Stimulated activated CD4-positive, alpha-beta T cell treated with anti-CD3 and anti-CD28 coated beads, Interleukin-12 subunit alpha, Interleukin-12 subunit beta, amount 100 ng/mL, for 24 hours (primary cell): Measurements from ENCODE around the gene AFF1.
A peak's percentile ranks its signal among the peaks of the same experiment; 100 is the strongest.

Source experiments
- DNase-seq, 2 experiments: peaks; one replicate each; pipeline ENCODE4 v3.0.0-alpha.2; 2020; ENCODE audit warnings: low read depth in 2 of 2

Gene AFF1

DNA sequence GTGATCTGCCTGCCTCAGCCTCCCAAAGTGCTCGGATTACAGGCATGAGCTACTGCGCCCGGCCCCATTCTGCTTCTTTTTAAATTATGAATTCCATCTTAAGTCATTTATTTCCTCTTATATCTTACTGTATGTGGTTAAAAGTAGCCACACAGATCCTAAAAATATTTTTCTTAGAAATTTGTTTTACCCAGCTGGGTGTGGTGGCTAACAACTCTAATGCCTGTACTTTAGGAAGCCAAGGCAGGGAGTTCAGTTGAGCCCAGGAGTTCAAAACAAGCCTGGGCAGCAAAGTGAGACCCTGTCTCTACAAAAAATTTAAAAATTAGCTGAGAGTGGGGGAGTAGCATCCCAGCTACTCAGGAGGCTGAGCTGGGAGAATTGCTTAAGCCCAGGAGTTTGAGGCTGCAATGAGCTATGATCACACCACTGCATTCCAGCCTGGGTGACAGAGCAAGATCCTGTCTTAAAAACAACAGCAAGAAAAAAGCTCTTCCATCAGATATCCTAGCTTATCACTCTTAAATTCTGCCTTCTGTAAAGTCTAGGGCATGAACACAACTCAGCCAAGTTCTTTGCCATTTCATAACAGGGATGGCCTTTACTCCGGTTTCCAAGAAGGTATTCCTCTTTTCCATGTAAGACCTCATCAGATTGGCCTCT is 15.1 kb upstream of the AFF1 start:
- no peak for DNase-seq

DNA sequence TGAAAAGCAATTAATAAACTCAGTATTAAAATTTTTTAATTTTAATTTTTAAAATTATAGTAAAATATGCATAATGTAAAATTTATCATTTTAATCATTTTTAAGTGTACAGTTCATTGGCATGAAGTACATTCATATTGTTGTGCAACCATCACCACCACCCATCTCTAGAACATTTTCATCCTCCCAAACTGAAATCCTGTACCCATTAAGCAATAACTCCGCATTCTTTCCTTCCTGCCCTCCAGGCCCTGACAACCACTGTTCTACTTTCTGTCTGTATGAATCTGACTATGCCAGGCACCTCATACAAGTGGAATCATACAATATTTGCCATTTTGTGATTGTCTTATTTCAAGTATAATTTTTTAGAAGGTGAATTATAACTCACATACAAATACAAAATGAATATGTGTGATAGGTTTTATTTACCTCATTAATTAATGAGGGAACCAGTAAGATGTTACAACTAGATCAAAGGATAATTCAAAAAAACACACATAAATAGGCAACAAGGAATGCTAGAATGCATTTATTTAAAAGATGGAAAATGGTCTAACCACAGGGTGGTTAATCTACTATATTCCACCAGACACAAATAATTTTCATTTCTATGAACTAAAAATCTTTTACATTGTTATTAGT is 13.1 kb upstream of the AFF1 start:
- no peak for DNase-seq

DNA sequence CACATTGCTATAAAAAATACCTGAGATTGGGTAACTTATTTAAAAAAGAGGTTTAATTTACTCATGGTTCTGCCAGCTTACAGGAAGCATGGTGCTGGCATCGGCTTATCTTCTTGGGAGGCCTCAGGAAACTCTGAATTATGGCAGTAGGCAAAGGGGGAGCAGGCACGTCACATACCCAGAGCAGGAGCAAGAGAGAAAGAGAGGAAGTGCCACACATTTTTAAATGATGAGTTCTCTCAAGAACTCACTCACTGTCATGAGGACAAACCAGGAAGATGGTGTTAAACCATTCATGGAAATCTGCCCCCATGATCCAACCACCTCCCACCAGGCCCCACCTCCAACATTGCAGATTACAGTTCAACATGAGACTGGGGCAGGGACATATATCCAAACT is 10.0 kb upstream of the AFF1 start:
- DNase-seq, result no peak

DNA sequence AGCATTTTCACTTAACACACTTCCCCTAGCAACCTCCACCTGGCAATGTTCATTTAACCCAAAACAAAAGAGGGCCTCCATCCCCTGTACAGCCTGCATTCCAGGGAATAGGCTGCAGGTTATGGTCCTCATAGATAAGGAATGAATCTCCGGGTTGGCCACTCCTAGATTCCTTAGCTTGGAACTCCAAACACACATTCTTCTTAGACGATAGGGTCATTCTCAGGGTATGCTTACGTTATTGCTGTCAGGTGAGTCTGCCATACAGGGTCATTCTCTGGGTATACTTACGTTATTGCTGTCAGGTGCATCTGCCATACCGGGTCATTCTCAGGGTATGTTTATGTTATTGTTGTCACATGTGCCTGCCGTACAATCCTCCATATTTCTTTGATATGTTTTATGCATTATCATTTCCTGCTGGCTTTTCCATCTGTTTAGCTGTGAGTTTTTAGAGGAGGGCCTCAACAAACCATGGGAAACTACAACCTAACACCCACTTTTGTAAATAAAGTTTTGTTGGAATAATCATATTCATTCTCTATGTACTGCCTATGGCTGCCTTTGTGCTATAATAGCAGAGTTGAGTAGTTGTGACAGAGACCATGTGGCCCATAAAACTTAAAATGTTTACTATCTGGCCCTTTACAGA is 8.2 kb upstream of the AFF1 start:
- DNase-seq, result no peak

DNA sequence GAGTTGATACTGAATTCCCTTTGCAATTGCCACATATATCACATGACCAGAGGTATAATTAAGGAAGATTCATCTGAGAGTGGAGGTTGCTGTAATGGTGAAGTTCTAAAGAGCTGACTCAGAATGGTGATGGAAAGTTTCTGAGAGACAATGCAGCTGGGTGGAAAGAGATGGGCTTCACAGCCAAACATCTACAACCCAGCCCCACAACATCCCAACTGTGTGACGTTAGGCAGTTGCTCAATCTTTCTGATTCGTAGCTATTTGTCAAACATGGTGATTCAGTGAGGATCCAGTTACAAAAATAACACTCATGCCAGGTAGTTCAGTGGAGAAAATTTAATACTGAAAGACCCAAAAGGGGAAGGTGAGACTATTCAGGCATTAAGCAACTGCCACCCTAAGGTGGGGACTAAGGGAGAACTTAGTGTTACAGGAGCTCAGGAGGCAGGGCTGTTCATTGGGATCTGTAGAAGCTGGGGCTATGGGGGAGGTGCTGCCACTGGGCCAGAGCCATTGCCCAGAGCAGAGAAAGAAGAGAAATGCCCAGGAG is 6.9 kb upstream of the AFF1 start:
- DNase-seq, result no peak

DNA sequence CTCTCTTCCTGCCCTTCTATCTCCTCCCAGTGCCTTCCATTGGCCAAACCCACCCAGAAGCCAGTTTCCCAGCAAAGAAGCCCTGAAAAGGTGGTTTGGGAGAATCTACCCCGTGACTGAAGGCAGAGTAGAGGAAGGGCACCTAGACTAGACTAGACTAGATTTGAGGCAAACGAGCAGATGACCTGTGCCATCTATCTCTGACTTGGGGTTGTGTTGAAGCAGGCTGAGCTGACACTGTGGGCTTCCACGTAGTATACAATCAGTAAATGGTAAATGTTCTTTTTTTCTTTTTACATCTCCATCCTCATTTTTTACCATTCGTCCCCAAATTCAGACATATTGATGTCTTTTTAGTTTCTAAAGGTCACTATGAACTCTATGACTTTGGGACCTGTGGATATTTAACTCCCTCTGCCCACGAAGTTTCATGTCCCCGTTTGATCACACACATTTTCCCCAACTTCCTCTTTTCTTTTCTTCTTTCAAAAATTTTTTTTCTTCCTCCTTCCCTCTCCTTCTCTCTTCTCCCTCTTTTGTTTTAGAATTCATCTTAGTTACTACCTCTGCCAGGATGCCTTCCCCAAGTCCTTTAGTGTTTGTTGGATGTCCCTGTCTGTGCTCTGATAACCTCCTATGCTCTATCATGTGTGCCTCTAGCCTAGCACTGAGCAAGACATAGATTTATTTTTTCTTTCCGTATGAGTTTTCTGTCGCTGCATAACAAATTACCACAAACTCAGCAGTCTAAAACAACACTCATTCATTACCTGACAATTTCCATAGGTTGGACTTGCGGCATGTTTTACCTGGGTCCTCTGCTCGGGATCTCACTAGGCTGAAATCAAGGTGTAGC is 6.2 kb upstream of the AFF1 start:
- no peak for DNase-seq

DNA sequence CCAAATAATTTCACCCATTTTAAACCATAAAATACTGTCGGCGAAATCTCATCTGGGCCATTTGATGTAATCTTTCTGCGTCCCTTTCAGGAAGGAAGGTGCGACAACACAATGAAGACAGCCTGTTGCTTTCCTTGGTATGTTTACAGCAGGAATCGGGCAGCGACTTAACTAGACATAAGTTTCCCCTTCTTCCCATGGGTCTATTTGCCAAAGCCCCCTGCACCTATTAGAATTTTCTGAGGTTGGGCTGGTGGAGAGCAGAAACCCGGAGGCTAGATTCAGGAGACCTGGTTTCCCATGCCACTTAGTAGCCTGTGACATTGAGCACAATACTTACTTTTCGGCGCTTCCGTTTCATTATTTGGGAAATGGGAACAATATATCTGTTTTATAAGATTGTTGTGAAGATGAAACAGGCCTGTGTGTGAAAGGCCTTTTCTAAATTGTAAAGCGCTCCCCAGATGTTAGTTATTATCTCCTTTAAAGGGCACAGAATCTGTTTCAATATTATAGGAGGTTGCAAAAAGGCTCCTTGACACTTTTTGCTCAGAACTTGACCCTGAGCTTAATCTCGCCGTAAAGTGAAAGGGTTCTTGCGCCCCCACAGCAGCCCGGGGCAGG is 552 bp upstream of the AFF1 start:
- DNase-seq, result no peak

DNA sequence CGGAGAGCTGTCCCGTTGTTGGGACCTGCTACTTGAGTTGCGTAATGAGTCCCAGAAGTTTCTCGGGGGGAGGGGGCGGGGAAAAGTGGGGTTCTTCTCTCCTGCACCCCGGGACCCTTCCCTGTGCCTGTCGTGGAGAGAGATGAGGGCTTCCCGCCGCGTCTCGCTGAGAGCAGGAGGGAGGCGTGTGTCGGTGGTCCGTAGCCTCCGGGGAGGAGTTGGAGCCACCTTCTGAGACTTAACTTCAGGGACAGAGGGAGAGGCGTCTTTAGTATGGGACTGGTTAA is 698 bp downstream of the AFF1 start:
- peak in 1 of 2 experiments; percentile 36 for DNase-seq

DNA sequence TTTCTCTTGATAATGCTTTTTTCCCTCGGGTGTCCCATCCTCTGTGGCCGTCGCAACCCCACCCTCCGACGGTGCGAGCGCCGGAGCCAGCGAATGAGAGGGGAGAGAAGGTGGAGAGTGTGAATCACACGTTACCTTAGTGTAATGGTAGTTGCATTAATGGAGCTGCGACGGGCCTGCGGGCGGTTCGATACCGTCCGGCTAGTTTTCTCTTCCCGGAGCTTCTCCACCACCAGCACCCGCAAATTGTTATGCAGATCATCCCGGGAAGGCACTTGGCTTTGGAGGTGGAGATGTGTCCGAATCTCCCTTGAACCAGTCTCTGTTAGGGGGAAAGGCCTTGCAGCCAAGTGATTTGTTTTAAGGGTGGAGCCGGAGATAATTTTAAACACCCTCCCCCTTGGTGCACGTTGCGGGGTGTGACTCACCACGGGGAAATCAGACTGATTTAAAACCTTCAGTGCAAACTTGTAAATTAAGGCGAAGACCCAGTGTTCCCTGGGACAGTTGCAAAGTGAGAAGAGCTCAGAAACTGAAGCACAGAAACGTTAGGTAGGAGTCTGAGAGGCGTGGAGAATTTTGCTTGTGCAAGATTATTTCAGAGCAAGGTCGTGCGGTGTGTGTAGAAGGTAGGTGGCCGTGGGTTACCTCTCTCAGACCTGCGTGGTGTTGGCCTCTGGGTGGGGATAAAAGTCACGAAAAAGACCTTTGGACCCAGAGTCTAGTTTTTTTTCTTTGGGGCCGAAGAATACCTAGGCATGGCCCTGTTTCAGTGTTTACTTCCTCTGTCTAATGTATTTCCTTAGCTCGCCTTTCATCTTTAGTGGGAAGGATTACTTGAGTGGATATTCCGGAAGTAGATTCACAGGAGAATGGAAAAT is 1.3 kb downstream of the AFF1 start:
- DNase-seq, result peak; percentile 57 to 62

DNA sequence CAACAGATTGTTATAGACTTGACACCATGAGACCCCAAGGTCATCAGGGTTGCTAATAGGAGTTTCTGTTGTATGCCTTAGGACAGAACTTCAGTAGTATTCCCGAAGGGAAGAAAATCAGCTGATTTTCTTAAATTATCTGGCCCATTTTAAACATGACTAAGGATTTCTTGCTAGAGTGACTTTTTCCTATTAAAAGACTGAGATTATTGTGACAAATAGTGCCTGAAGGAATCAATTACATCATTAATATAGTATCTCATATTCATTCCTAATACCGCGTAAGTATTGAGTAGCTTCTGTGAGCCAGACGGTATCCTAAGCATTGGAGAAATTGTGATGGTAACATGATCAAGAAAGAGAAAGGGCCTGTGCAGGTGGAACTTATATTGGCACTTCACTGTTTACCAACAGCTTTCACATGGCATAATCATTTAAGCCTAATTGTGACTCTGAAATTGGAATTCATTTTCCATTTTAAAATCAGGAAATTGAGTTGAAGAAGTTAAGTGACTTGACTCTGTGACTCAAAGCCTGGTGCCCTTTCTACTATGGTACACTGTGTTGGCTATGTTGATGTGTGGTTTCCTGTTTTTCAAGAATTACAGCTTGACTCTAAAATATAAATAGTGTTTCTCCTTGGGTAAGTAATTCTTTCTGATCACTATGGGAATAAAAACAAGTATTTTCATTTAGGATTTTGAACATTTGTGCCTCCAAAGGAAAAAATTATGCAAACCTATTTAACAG is 4.1 kb downstream of the AFF1 start:
- no peak for DNase-seq

DNA sequence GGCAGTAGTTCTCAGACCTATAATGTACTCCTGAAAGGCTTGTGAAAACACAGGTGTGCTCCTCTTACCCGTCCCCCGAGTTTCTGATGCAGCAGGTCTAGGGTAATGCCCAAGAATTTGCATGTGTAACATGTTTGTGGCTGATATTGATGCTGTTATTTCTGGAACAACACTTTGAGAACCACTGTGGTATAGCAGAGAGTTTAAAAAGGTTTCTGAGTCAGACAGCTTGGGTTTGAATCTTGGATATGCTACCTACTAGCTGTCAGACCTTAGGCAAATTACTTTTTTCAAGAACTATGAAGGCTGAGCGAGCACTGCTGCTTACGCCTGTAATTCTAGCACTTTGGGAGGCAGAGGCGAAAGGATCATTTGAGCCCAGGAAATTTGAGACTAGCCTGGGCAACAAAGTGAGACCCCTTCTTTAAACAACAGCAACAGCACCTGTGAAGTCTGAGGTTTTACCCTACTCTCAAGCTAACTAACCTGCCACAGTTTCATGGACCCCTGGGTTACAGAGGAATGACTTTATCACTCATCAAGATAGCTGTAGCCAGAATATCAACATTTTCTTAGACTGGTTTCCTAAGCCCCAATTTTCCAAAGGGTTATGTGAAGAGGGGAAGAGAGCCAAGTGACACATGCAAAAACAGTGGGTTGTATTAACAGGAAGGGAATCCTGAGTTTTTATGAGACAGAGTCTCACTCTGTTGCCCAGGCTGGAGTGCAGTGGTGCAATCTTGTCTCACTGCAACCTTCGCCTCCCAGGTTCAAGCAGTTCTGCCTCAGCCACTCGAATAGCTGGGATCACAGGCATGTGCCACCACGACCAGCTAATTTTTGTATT is 5.1 kb downstream of the AFF1 start:
- no peak for DNase-seq

DNA sequence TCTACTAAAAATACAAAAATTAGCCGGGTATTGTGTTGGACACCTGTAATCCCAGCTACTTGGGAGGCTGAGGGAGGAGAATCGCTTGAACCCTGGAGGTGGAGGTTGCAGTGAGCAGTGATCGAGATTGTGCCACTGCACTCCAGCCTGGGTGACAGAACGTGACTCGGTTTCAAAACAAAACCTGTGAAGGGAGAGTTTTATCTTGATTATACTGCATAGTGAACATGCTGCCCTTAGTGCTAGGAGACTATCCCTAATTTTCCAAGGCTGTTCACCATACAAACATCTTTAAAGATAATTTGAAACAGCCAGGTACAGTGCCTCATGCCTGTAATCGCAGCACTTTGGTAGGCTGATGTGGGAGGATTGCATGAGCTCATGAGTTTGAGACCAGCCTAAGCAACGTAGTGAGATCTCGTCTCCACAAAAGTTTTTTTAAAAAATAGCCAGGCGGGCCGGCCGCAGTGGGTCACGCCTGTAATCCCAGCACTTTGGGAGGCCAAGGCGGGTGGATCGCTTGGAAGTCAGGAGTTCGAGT is 6.2 kb downstream of the AFF1 start:
- no peak for DNase-seq

DNA sequence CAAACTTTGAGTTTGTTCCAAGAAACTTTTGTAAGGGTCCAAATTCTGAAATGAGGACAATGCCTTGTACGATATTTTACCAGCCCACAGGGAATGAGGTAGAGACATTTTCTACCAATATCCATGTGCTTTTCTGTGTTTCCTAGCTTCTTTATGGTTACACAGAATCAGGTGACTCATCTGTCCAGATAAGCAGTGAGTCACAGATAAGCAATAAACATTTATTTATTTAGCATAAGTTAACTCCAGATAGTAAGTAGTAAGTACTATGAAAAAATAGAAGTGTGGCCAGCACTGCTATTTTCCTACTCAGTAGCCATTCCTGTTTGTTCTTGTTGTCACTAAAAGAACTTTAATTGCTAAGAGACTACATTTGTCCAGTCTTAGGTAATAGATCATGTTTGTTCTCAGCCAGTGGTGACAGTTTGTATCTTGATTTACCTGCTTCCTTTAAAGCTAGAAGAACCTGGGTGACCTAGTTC is 7.4 kb downstream of the AFF1 start:
- no peak for DNase-seq

DNA sequence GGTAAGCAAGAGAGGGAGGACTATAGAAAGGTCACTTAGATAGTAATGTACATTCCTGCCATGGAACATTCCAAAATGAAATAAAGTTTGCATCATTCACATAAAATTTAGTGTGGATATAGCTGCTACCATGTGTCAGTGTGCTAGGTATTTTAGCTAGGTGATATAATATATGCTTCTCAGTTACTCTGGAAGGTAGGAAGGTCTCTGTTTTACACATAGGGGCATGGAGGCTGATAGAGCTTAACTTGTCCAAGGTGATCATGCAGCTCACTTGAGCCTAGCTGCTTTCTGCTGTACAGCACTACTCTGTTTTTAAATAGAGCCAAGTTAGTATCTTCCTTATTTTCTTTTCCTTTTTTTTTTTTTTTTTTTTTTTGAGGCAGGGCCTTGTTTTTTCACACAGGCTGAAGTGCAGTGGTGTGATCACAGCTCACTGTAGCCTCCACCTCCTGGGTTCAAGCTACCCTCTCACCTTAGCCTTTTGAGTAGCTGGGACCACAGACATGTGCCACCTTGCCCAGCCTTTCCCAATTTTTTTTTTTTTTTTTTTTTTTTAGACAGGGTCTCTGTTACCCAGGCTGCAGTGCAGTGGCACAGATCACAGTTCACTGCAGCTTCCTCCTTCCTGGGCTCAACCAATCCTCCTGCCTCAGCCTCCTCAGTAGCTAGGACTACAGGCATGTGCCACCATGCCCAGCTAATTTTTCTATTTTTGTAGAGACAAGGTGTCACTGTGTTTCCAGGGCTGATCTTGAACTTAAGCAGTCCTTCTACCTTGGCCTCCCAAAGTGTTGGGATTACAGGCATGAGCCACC is 10.4 kb downstream of the AFF1 start:
- no peak for DNase-seq

DNA sequence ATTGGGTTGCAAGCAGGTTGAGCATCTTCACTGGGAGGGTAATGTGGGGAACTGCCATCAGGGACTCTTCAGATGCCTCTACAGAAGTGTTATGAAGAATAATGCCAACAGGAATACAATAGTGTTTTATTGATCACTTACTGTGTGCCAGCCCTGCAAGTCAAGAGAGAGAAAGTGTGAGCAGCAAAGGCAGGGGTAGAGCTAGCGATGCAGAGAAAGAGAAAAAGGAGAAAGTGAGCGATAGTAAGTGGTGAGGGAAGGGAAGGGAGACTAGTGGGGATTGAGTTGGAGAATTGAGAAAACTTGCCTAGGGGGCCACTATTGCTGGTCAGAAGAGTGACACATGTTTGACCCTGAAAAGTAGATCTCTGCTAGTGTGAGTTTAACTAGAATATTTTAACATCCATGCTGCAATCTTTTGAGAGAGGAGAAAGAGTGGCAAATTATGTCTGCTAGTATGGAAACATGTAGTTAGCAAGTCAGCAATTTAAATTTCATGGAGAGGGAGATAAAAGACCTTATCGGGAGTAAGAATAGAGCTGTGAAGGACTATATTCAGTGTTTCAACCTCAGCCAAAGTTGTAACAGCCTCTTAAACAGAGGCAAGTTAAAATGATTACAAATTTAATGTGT is 12.2 kb downstream of the AFF1 start:
- DNase-seq, result no peak

DNA sequence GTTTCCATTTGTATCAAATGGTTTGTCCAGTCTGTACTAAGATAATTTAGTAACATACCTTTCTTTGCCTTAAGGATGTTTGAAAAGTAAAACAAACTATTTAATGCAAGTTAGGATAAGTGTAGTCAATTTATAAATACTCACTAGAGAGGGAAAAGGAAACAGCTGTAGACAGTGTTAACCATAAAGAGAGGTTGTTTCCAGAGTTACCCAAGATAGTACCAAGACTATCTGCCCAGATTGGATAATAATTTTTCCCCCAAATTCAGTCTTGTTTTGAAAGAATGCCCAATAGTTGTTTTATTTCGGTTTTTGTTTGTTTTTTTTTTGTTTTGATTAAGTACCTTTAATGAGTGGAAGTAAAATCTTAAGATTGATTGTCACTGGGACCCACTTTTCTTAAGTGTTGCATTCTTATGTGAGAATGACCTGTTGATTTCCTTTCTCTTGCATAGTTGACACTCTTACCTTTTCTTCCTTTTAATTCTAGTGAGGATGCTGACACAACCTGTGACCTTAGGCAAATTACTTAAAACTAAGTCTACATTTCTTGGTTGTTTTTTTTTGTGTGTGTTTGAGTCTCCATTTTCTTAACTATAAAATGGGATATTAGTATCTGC is 12.8 kb downstream of the AFF1 start:
- DNase-seq, result no peak

DNA sequence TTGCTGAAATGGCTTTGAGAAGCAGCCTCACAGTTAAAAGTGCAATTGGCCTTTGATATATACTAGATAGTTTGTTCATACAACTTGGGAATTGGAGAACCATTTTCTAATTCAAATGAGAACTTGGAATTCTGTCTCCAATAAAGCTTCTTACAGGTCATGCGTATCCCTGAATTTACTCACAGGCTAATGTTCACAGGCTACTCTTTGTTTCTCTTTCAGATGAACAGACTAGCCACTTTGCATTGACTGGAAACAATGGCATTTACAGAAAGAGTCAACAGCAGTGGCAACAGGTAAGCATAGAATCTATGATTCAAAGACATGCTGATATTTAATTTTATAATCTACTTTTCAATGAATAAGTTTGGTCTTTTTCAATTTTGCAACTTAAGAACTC is 13.5 kb downstream of the AFF1 start:
- no peak for DNase-seq
